NOMO-1 (cell line): ENCODE results near the gene TMEM178A.
"Not testable (repeated sequence)": the region's sequence is repeated elsewhere in the genome, so short reads cannot be mapped to it uniquely, and the experiment has no call there.

Experiments
- DNase-seq, 2 experiments: peaks; one replicate each; lab custom pipeline; 2025; ENCODE audit not compliant: unreplicated experiment in 2 of 2; lab: John Stamatoyannopoulos, UW

Gene TMEM178A

GRCh38 chr2:39665811-39666490 lies at the start of gene TMEM178A:
TSS of gene TMEM178A (plus strand) at chr2:39665917. CDS start at chr2:39665975, 58 bp downstream.
- no peak for DNase-seq

DNA sequence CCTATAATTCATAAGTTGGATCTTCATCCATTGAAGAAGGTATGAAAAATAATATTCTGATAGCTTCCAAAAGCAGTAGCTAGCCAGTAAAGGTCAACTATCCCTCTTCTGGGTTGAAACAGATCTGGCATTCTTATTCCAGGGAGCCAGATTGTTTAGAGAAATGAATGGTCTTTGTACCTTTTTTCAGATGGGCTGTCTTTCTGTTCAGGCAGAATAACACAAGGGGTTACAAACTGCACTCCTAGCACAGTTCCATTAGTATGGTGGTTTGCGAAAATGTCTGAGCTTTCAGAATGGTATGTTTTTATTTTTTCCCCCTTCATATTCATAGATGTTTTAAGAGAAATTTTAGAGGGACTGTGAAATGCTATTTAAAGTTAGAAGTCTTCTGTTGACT lies 47.5 kb upstream of the TMEM178A start:
- no peak for DNase-seq

- peak in 1 of 2 experiments; percentile 5 for DNase-seq
Observed at GRCh38 chr2:39618736-39619135, 47.0 kb upstream of the TMEM178A start.

DNA sequence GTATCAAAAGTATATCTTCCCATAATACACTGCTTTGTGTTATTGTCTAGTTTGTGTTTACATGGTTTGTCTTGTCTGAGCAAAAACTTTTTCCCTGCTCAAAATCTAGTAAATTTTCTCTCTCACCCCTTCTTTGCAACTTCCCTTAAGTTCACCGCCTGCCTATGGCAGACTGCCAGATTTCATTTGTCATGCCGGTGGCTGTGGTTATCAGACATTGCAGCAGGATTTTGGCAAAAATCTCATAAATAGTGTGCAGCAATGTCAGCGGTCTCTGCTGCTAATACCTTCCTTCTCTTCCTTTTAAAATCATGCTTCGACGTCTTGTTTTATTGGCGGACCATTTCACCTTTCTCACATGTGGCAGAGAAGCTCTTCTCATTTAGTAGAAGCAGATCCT lies 45.6 kb upstream of the TMEM178A start:
- peak; percentile 65 to 88 for DNase-seq

DNA sequence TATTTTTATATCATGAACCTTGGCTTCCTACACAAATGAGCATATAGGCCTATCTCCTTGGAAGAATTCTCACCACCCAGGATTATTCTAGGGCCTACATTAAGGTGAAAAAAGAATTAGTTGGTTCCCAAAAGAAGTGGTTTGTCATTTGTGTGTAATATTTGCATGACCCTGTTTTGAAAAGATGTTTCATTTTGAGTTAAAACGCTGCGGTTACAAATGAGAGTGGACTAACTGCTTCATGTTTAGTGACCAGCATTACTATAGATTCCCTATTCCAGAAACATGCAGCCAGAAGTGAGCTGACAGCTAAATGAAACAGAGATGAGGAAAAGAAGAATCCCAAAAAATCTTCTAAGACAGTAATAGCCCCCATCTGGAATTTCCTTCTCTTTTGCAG lies 44.1 kb upstream of the TMEM178A start:
- DNase-seq = no peak

- no peak for DNase-seq
Observed at GRCh38 chr2:39622860-39623259, 42.9 kb upstream of the TMEM178A start.

GRCh38 chr2:39623917-39624316 lies 41.8 kb upstream of the TMEM178A start:
- DNase-seq = no peak

GRCh38 chr2:39625193-39625926 lies 40.4 kb upstream of the TMEM178A start:
- peak; percentile 54 to 92 for DNase-seq

GRCh38 chr2:39625927-39626270 lies 39.8 kb upstream of the TMEM178A start:
- DNase-seq = peak in 1 of 2 experiments; percentile 16

- DNase-seq = not testable (repeated sequence)
Observed at GRCh38 chr2:39628346-39628745, 37.4 kb upstream of the TMEM178A start.

DNA sequence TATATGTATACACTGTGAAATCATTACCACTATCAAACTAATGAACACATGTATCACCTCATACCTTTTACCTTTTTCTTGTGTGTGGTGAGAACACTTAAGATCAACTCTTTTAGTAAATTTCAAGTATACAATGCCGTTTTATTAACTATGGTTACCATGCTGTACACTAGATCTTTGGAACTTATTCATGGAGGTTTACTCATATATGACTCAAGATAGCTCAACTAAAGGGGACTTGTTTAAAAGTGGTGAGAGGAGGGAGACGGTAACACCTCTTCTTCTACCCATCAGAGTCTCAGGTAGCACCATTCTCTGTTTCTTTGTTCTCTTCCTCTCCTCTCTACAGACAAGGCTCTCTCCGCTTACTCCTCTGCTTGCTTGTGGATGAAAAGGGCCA lies 36.1 kb upstream of the TMEM178A start:
- no peak for DNase-seq

GRCh38 chr2:39631256-39631655 lies 34.5 kb upstream of the TMEM178A start:
- no peak for DNase-seq

DNA sequence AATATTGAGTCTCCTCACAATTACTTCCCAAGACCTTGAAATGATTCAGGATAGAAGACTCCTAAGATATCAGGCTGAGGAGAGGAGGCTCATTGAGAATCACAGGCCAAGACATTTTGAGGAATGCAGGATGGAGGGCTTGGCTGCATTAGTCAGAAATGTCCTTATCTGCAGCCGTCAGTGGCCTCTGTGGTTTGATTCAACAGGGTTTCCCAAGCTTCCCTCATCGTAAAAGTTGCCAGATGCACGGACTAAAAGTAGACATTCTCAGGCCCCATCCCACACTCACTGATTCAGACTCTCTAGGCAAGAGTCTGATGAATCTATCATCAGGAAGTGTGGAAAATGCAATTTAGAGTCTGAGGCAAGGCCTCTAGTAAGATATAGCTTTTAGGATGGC lies 34.0 kb upstream of the TMEM178A start:
- peak in 1 of 2 experiments; percentile 4 for DNase-seq

GRCh38 chr2:39632876-39633275 lies 32.8 kb upstream of the TMEM178A start:
- no peak for DNase-seq

- DNase-seq = no peak
Observed at GRCh38 chr2:39636306-39636705, 29.4 kb upstream of the TMEM178A start.

DNA sequence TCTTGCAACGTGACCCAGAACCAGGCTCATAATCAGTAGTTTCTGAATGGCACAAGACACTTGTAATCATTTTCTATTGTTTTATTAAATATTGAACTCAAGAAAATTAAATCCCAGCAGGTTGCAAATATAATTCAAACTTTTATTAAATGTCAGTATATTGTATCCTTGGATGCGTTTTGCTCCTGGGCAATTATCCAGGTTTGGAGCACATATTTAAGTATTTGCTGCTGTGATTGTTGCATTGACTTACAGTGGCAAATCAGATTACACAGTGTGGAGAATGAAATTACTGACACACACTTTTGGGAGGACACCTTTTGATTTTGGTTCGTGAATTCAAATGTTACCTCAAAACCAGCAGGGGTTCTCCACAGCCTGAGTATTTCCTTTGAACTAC lies 27.1 kb upstream of the TMEM178A start:
- DNase-seq = no peak

DNA sequence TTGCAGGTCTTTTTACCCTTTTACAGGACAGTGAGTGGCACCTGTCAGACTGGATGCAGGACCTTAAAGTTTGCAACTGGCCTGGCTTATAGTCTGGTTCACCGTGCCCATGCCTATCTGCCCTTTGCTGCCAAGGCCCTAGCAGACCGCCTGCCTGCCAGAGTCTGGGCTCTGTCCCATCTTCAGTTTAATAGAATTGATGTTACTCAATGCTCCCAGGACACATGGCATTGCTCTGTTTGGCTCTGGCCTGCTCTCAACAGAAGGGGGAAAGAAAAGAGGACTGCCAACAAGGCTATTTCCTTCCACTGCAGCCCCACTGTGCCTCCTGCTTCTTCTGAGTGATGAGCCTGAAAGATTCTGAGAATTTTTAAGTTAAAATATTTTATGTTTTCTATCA lies 25.6 kb upstream of the TMEM178A start:
- no peak for DNase-seq

GRCh38 chr2:39640681-39641080 lies 25.0 kb upstream of the TMEM178A start:
- DNase-seq = no peak

DNA sequence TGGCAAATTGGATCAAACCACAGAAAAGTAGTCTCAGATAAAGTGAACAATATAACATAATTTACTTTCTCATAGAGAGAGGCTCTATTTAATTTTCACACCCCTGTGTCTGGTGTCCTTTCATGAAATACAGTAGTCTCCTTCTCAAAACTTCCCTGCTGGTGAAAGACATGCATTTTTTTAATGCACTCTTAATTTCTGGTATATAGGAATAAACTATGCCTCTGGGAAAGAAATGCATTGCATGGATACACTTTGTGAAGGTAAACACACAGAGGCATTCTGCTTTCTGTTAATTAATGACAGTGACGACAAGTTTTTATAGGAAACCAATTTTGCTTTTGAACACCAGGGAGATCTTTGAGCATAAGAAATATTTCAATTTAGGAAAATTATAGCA lies 24.1 kb upstream of the TMEM178A start:
- DNase-seq = no peak

DNA sequence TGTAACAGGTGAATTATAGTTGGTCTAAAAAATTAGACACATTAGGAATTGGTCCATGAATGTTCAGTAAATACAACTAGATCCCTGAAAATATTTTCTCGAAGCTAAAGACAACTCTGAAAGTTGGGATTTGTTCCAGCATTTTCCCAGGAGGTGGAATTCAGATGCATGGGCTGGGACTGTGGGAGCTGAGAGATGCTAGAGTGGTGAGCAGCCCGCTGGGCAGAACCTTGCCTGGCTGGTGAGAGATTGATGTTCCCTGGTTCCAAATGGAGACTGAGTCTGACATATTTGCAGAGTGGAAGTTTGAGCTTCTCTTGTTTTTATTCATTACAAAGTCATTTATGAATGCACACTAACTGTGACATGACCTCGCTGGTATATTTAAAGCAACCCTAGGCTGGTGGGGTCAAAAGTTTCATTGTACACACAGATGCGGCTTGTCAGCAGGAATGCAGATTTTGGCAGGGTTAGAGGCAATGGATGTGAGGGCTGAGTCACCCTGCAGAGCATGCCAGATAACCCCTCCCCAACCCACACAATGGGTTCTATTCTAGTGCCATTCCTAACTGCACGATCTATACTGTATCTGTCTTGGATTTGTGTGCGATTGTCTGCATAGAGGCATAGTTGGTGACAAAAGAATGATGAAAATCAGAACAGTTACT lies 23.5 kb upstream of the TMEM178A start:
- no peak for DNase-seq

DNA sequence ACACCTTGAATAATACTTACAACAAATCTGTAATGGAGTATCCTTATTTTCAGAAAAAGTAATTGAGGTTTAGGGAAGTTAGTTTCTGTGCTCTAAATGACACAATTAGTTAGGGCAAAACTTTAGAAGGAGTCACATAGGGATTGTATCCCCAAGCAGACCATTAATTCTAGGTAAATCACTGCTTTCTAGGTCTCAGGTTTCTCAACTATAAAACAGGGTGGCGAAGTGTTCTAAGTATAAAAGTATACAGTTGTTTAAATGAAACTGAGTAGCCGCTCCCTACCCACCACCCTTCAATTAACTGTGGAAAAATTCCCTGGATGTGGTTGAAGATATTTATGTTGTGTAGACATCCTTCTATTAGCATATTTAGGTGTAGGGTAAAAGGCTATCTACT lies 19.9 kb upstream of the TMEM178A start:
- DNase-seq = no peak

GRCh38 chr2:39646267-39646666 lies 19.4 kb upstream of the TMEM178A start:
- no peak for DNase-seq
